Astrocyte of the spinal cord (primary cell): Measurements from ENCODE around the gene FGF14.

ENCODE experiments used
- DNase-seq: peaks from one replicate; pipeline ENCODE4 v3.0.0; 2011; ENCODE audit warnings: low read depth, low spot score
- H3K4me3 ChIP-seq: 2 replicates; pipeline ENCODE4 v1.5.1; 2011; ENCODE audit warnings: low read depth, mild to moderate bottlenecking, low read length, moderate library complexity
- in situ Hi-C: cut with HindIII; loops from 2 replicates; pipeline ENCODE4 v1.10.0; 2017; ENCODE audit warnings: low sequenced_read_pairs
- TF ChIP-seq, protein P1 (sequence below): IDR thresholded peaks from 2 replicates; pipeline ENCODE4 v1.5.1; 2012; ENCODE audit warnings: low read depth, mild to moderate bottlenecking, low read length, inconsistent platforms

FGF14 gene

GRCh38 chr13:101785858-101786257 is 616.0 kb downstream of the FGF14 start:
- no peak overlapping the region for H3K4me3 ChIP-seq
- TF ChIP-seq, protein P1, sequence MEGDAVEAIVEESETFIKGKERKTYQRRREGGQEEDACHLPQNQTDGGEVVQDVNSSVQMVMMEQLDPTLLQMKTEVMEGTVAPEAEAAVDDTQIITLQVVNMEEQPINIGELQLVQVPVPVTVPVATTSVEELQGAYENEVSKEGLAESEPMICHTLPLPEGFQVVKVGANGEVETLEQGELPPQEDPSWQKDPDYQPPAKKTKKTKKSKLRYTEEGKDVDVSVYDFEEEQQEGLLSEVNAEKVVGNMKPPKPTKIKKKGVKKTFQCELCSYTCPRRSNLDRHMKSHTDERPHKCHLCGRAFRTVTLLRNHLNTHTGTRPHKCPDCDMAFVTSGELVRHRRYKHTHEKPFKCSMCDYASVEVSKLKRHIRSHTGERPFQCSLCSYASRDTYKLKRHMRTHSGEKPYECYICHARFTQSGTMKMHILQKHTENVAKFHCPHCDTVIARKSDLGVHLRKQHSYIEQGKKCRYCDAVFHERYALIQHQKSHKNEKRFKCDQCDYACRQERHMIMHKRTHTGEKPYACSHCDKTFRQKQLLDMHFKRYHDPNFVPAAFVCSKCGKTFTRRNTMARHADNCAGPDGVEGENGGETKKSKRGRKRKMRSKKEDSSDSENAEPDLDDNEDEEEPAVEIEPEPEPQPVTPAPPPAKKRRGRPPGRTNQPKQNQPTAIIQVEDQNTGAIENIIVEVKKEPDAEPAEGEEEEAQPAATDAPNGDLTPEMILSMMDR, result peak; percentile 64
- in situ Hi-C loops, result no loop called here
- peak; percentile 41 for DNase-seq

DNA sequence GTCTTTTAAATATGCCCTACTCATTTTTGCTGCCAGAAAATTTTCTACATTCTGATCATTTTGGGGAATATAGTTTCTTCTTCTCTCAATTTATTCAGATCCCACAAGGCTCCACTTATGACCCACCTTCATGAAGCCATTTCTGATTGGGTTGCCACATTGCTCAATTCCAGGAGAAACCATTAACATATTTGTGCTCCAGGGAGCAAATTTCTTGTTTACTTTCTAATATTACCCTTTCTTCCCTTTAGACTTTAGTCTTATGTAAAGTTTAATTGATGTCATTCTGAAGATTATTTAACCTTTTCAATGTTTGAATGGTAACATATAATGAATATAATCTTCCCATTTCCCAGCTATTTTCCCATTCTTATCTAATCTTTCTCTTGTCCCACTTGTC is 617.5 kb downstream of the FGF14 start:
- DNase-seq, result no peak
- TF ChIP-seq, protein P1, result no peak
- H3K4me3 ChIP-seq, result no peak overlapping the region
- in situ Hi-C loops, result no loop called here

DNA sequence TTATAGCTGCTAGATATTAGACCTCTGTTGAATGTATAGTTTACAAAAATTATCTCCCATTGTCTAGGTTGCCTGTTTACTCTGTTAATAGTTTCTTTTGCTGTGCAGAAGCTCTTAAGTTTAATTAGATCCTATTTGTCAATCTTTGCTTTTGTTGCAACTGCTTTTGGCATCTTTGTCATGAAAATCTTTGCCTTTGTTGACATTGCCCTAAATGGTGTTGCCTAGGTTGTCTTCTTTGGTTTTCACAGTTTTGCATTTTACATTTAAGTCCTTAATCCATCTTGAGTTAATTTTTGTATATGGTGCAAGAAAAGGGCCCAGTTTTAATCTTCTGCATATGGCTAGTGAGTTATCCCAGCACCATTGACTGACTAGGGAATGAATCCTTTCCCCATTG is 618.3 kb downstream of the FGF14 start:
- in situ Hi-C loops, result no loop called here
- H3K4me3 ChIP-seq, result no peak overlapping the region
- DNase-seq, result no peak
- TF ChIP-seq, protein P1, result no peak

DNA sequence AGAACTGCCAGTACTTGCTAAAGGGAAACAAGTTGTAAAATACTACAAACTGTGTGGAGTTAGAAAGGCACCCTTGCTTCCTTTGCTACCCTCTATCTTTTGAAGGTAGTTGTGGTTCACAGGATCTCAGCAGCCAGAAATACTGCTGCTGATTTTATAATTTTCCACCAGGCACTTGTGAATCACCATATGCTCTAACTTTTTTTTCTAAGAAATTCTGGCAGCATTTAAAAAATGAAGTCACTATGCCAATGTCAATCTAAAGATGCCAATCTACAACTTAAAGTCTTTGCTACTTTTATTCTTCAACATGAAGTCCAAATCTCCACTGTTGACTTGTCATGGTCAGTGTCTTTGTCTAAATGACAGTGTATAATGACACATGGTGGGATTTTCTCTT is 621.6 kb downstream of the FGF14 start:
- TF ChIP-seq, protein P1, result no peak
- in situ Hi-C loops, result no loop called here
- H3K4me3 ChIP-seq, result no peak overlapping the region
- DNase-seq, result no peak

- in situ Hi-C loops, result no loop called here
- DNase-seq, result no peak
- TF ChIP-seq, protein P1, result no peak
- no peak overlapping the region for H3K4me3 ChIP-seq
These were observed 622.7 kb downstream of the FGF14 start for GRCh38 chr13:101779147-101779546.

DNA sequence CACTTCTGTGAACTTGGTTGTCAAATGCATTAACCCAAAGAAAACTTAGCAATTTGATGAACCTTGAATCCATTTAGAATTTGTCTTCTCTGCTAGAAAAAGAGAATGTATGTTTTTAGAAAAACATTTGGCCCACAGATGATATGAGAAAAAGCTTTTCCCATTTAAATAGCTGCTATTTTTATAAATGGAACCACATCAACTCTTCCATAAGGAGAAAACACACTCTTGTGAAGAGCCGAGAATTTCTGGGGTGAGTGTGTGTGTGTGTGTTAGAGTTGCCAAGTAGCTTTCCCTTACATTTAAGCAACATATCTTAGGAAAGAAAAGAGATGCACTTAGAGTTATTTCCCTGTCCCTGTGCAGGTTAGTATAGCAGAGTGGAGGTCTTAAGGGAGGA is 626.6 kb downstream of the FGF14 start:
- no peak overlapping the region for H3K4me3 ChIP-seq
- DNase-seq, result no peak
- TF ChIP-seq, protein P1, result no peak
- in situ Hi-C loops, result no loop called here

DNA sequence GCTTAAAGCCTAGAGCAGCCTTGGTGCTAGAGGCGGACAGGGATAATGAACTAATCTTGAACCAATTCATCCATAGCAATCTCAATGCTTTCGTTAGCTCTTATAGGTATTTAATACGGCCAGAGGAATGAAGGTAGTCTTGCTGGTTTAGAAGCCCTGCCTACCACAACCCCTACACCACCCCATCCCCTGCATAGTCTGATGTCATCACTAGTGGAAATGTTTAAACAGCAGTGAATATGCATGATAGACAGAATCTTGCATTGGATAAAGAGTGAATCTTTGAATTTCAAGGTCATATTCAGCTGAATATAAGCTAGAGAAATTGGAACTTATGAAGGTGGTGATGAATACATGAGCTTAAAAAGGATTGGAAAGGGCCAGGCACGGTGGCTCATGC is 627.5 kb downstream of the FGF14 start:
- in situ Hi-C loops, result no loop called here
- H3K4me3 ChIP-seq, result no peak overlapping the region
- no peak for DNase-seq
- TF ChIP-seq, protein P1, result no peak
